GM12865 (cell line): ENCODE measurements around the gene EFHD1.

Experiments
- DNase-seq: peaks from one replicate; pipeline ENCODE4 v3.0.0; 2010; ENCODE audit warnings: low read depth
- H3K4me3 ChIP-seq: 2 replicates; pipeline ENCODE4 v1.5.1; 2011; ENCODE audit warnings: mild to moderate bottlenecking, low read depth, low read length, control low read depth
- CTCF ChIP-seq: IDR thresholded peaks from 2 replicates; pipeline ENCODE4 v1.5.1; 2011; ENCODE audit warnings: low read length, control low read depth, low read depth, inconsistent platforms; ENCODE audit not compliant: insufficient read depth; ENCODE audit errors: missing control alignments

Gene EFHD1

GRCh38 chr2:232633413-232634205, at the start of gene EFHD1:
TSS of gene EFHD1 (plus strand) at chr2:232633604. CDS start at chr2:232633705, 101 bp downstream.
- no peak for TF ChIP-seq CTCF
- DNase-seq = peak; percentile 35
- H3K4me3 ChIP-seq = peak within 1 kb of the TSS; percentile 42

- DNase-seq = no peak
- H3K4me3 ChIP-seq = no peak overlapping the region
- no peak for TF ChIP-seq CTCF
Observed at GRCh38 chr2:232584238-232584637, 49.2 kb upstream of the EFHD1 start.

- H3K4me3 ChIP-seq = no peak overlapping the region
- TF ChIP-seq CTCF = no peak
- no peak for DNase-seq
Observed at GRCh38 chr2:232586943-232587505, 46.4 kb upstream of the EFHD1 start.

GRCh38 chr2:232587512-232587911, 45.9 kb upstream of the EFHD1 start:
- H3K4me3 ChIP-seq = no peak overlapping the region
- DNase-seq = no peak
- no peak for TF ChIP-seq CTCF

GRCh38 chr2:232588031-232588430, 45.4 kb upstream of the EFHD1 start:
- H3K4me3 ChIP-seq = no peak overlapping the region
- no peak for TF ChIP-seq CTCF
- no peak for DNase-seq

GRCh38 chr2:232588680-232589585, 44.5 kb upstream of the EFHD1 start:
- H3K4me3 ChIP-seq = no peak overlapping the region
- DNase-seq = no peak
- TF ChIP-seq CTCF = no peak
